SU-DHL-6 (cell line): ENCODE results near the gene SIRPB1.

Experiments
- CTCF ChIP-seq: fragments of 200-600 bp; sonication (generic); IDR thresholded peaks from one replicate; pipeline ENCODE4 v1.5.1; 2017; ENCODE audit warnings: antibody characterized with exemption, mild to moderate bottlenecking, low read length, moderate library complexity; ENCODE audit not compliant: insufficient read depth, poor library complexity, severe bottlenecking
- EZH2phosphoT487 ChIP-seq: fragments of 200-600 bp; sonication (generic), shearing (Covaris generic); conservative IDR thresholded peaks from 2 replicates; pipeline ENCODE4 v1.6.1; 2018; ENCODE audit warnings: mild to moderate bottlenecking, antibody characterized with exemption, low read length, moderate library complexity, mixed read lengths

- TF ChIP-seq CTCF, result no peak
- TF ChIP-seq EZH2phosphoT487, result no peak
Observed at GRCh38 chr20:1600736-1601135, 19.1 kb downstream of the SIRPB1 start.
